Urothelium cell line (cell line): ENCODE results near the gene FADD.
"Not testable (repeated sequence)": the region's sequence is repeated elsewhere in the genome, so short reads cannot be mapped to it uniquely, and the experiment has no call there.

ENCODE experiments used
- DNase-seq: peaks from one replicate; pipeline ENCODE4 v3.0.0; 2011; ENCODE audit warnings: low spot score, mixed read lengths
- FAIRE-seq: peaks from 2 replicates; lab custom pipeline; 2011; peaks lifted over from hg19 to GRCh38; lab: Jason Lieb, UNC

The FADD gene

DNA sequence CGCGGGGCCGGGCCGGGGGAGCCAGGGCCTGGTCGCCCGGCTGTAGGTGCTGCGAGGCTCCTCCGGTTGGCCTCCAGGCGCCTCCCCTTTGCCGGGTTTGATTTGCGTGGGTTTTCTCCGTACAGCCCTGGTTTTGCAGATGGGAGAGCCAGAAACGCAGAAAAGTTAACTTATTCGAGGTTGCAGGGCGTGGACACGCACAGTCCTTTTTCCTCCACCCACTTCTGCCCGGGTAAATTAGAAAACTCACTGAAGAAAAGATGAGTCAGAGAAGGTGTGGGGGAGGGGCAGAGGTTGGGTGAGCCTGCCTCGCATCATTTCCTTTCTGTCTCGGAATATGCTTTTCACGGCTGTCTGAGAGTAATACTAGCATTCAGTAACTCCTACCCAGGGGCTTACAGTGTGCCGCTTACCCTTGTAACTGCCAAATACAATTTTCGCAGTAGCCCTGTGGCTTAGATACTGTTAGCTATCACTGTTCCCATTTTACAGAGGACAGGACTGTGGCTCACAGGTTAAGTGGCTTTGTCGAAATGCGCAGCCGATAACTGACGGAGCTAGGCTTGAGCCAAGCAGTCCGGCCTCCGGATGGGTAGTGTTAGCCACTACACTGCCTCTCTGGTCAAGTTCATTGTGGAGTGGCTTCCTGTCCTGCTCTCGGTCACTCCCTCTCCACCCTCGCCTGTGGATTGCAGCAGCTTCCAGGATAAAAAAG, 812 bp downstream of the FADD start:
- FAIRE-seq (peak; percentile 13), DNase-seq (peak; percentile 64)

- FAIRE-seq (no peak), DNase-seq (no peak)
These were observed 1.3 kb downstream of the FADD start for GRCh38 chr11:70204466-70204799.

GRCh38 chr11:70205049-70205725, 2.1 kb downstream of the FADD start:
- DNase-seq (no peak), FAIRE-seq (no peak)

DNA sequence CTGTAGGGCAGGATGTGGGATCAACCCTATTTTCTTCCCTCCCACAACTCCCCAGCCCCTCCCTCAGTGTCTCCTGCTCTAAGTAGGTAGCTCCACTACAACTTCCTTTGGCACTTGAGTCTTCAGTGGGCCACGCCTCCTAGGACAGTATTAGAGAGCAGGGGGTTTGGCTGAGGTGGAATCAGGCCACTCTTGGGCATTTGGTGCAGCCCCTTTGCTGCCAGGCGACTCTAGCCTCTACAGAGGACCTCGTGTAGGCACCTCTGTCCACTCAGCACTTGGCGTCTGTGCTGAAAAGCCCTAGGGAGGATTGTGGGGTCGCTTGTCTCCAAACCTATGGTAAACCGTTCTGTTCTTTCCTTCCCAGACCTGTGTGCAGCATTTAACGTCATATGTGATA, 2.7 kb downstream of the FADD start:
- FAIRE-seq (no peak), DNase-seq (no peak)

DNA sequence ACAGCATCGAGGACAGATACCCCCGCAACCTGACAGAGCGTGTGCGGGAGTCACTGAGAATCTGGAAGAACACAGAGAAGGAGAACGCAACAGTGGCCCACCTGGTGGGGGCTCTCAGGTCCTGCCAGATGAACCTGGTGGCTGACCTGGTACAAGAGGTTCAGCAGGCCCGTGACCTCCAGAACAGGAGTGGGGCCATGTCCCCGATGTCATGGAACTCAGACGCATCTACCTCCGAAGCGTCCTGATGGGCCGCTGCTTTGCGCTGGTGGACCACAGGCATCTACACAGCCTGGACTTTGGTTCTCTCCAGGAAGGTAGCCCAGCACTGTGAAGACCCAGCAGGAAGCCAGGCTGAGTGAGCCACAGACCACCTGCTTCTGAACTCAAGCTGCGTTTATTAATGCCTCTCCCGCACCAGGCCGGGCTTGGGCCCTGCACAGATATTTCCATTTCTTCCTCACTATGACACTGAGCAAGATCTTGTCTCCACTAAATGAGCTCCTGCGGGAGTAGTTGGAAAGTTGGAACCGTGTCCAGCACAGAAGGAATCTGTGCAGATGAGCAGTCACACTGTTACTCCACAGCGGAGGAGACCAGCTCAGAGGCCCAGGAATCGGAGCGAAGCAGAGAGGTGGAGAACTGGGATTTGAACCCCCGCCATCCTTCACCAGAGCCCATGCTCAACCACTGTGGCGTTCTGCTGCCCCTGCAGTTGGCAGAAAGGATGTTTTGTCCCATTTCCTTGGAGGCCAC, 3.3 kb downstream of the FADD start:
- FAIRE-seq (no peak), DNase-seq (no peak)

DNA sequence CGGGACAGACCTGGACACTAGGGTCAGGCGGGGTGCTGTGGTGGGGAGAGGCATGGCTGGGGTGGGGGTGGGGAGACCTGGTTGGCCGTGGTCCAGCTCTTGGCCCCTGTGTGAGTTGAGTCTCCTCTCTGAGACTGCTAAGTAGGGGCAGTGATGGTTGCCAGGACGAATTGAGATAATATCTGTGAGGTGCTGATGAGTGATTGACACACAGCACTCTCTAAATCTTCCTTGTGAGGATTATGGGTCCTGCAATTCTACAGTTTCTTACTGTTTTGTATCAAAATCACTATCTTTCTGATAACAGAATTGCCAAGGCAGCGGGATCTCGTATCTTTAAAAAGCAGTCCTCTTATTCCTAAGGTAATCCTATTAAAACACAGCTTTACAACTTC, 3.9 kb downstream of the FADD start:
- FAIRE-seq = no peak

DNA sequence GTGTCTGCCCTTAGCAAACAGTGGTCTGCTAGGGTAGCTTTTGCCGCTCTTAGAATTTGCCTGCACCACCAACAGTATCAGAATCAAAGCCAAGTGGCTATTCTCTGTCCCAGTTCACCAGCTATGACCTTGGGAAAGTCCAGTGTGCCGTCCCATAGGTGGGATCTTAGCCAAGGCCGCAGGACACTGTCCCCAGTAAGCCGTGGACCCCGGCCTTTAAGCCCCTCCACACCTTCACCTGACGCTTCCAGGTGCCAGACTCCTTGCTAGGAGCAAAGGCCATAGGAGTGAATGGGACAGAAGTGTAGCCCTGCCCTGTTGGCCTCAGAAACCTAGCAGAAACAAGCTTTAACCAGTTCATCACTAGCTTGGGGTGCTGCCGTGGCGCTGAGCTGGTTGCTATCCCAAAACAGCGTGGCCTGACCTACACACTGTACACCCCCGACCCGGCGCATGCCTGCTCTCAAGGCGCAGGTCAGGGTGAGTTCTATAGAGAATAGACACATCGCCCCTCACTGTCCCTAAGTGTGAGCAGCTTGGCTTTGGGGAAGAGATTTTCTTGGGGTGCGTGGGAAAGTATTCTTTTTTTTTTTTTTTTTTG, 4.5 kb downstream of the FADD start:
- FAIRE-seq (no peak), DNase-seq (no peak)

More for the DNA sequence above, 3.9 kb downstream of the FADD start:
- no peak for DNase-seq

- no peak for FAIRE-seq
These were observed 6.4 kb downstream of the FADD start for GRCh38 chr11:70209391-70209912.

DNA sequence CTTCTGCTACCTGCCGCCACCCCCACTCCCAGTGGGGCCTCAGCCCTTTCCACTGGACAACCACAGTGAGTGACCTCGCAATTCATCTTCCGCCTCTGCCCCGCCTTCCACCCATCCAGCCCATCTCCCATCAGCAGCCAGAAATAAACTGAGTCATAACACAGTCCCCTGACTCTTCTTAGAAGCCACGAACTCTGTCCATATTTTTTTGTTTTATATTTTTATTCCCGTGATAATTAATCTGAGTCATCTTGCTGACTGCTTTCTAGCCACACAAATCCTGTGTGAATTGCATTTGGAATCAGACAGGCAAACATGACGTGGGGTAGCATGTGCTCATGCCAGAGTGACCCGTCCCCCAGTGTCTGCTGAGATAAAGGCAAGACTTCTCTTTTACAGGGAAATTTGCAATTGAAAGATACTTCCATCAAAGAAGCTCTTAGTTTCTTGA, 7.0 kb downstream of the FADD start:
- FAIRE-seq (no peak), DNase-seq (no peak)

More at GRCh38 chr11:70209391-70209912, 6.4 kb downstream of the FADD start:
- no peak for DNase-seq

DNA sequence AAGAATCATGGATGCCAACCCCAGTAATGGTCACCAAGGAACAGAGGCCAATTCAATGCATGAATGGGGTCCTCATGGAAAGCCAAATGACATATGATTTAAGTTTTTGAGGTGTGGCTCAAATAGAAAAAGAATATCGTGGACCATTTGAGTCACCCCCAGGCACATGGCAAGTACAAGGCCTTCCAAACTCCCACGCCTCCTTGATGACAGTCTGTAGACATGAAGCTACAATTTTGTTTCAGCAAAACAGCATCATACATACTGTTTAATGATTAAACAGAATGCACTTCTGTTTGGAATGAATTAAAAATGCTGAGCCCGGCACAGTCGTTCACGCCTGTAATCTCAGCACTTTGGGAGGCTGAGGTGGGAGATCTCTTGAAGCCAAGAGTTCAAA, 7.4 kb downstream of the FADD start:
- FAIRE-seq (no peak), DNase-seq (no peak)

DNA sequence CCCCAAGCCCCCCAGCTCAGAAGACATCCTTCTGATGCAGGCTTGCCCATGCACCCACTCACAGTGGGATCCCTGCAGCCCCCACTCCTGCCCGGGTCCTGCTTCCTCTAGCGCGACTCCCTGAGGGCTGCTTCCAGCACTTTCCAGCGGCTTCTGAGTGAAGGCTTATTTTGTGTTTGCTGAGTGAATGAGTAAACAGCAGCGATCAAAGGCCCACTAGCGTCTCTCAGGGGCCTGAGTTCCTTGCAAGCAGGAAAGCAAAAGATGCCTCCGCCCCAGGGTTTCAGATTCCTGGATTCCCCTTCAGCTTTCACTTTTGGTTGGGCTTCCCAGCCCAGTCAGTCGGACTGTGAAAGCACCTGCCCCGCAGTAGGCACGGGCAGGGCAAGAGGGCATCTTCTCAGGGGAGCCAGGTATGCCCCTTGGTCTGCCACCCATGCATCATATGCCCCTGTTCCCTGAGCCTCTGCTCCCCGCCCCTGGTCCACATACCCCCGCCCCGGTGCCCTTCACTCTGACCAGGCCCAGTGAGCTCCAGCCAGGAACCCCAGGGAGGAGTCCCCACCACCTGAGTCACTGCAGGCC, 9.2 kb downstream of the FADD start:
- no peak for FAIRE-seq
- DNase-seq = no peak

GRCh38 chr11:70217388-70217787, 14.3 kb downstream of the FADD start:
- not testable (repeated sequence) for DNase-seq, FAIRE-seq

GRCh38 chr11:70218076-70218475, 15.0 kb downstream of the FADD start:
- FAIRE-seq, DNase-seq: not testable (repeated sequence)

DNA sequence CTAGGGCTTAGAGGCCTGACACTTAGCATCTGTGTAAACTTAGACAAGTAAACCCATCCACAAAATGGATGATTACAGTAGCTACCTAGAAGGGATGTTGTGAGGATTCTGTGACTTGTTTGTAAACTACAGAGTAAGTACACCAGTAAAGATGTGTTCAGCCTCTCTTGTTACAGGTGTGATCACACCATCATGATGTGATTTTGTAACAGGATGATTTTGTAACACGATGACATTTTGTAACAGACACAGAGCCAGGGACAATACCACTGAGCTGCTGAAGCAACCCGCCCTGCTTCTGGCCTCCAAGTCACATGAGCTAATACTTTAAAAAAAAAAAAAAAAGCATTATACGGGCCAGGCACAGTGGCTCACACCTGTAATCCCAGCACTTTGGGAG, 17.0 kb downstream of the FADD start:
- FAIRE-seq (no peak), DNase-seq (no peak)

DNA sequence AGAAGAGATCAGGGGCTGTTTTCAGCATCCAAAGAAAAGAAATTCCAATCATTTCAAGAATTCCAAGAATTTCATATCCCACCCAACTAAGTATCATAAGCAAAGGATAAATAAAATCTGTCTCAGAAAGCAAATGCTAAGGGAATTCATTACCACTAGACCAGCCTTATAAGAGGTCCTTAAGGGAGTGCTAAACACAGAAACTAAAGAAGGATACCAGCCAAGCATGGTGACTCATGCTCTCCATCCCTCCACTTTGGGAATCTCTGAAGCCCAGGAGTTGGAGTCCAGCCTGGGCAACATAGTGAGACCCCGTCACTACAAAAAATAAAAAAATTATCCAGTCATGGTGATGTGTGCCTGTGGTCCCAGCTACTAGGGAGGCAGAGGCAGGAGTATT, 17.8 kb downstream of the FADD start:
- DNase-seq (no peak), FAIRE-seq (no peak)

DNA sequence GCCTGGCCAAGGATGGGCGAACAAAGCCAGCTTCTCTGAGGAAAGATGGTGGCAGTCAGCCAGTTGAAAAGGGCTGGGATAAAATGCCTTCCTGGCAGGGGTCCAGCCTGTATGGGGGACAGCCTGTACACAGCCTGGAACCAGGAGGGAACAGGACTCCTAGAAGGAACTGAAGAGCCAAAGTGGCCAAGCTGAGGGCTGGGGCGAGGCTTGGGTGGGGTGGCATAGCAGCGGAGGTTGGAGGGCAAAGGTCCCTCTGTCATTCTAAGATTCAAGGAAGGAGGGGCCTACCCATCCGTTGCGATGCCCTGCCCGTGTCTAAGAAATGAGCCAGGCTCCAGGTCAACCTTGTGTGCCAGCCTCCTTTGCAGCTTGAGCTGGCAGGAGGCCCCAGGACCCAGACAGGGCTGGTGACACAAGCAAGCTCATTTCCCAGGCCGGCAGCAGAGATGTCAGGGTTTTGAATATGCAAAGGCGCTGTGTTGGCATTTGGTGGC, 22.6 kb downstream of the FADD start:
- no peak for DNase-seq
- no peak for FAIRE-seq

DNA sequence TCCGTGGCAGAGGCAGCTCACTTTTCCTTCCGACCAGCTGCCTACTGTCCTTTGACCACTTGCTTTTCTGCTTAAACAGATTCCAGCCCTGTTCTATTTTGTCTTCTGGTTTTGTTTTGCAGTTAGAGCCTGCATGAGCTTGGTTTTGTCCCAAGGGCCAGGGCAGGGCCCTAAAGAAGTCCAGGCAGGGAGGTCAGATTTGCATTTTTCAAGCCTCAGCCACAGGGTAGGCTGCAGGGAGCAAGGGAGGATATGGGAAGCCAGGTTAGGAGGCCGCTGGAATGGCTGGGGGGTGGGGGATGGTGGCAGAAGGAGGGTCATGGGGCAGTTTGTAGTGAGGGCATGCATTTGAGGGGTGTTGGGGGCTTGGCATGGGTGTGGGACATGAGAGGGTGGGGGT, 23.1 kb downstream of the FADD start:
- DNase-seq = no peak
- no peak for FAIRE-seq

- FAIRE-seq = no peak
These were observed 23.9 kb downstream of the FADD start for GRCh38 chr11:70226967-70227366.

GRCh38 chr11:70229737-70230136, 26.6 kb downstream of the FADD start:
- no peak for DNase-seq
- FAIRE-seq = no peak

More at GRCh38 chr11:70226967-70227366, 23.9 kb downstream of the FADD start:
- DNase-seq = no peak

- DNase-seq (no peak), FAIRE-seq (no peak)
These were observed 27.2 kb downstream of the FADD start for GRCh38 chr11:70230151-70230839.
